UCSD-AML1 (cell line): ENCODE data around the gene SLC24A3.
A peak's percentile ranks its signal among the peaks of the same experiment; 100 is the strongest.

Experiments used
- DNase-seq: peaks from one replicate; lab custom pipeline; 2025; ENCODE audit not compliant: unreplicated experiment; lab: John Stamatoyannopoulos, UW

SLC24A3 gene

DNA sequence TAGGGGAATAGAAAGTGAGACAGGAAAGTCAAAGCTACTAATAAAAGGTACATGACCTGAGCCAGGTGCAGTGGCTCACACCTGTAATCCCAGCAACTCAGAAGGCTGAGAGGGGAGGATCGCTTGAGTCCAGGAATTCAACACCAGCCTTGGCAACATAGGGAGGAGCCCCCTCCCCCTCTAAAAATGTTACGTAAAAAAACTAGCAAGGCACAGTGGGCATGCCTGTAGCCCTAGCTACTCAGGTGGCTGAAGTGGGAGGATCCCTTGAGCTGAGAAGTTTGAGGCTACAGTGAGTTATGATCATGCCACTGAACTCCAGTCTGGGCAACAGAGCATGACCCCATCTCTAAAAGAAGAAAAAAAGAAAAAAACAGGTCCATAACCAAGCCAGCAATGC is 359.6 kb downstream of the SLC24A3 start:
- DNase-seq, result no peak

GRCh38 chr20:19577692-19578091 is 365.2 kb downstream of the SLC24A3 start:
- no peak for DNase-seq

DNA sequence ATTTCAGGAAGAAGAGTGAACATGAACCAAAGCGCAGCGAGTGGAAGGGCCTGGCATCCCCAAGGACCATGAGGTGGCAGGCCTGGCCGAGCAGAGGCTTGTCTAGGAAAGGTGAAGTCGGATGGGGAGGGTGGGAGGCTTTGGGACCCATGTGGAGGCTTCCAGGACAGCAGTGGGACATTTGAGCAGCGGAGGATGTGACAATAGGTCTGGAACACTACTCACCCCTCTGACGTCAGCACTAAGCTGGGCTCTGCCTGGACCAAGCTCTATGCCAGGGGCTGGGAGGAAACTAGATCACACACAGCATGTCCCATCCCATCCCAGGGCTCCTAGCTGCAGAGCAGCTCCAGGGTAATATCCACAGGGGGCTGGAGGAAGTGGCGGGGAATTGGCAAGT is 370.3 kb downstream of the SLC24A3 start:
- DNase-seq, result no peak

DNA sequence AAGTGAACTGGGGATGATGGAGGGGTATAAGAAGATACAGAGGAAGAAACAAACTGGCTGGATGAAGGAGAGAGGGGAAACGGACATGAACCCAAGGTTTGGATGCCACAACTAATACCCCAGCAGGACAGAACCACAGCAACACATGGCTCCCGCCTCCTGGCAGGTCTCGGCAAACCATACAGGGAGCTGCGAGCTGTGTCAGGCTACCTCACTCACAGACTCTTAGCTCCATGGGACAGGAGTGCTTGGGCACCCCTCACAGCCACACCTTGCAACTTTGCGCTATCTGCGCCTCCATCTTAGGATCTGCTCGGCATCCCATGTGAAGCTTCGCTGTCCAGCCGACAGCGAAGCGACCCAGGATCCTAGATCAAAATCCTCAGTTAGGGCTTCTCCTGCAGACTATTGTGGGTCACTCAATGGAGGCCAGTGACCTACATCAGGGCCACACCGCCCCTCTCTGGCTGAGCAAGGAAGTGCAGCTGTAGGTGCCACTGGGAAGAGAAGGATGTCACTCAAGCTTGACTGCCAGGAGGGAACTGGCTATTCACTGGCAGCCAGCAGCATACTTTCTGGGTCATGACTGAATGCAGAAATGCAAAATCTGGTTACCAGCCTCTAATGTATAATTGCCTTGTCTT is 371.2 kb downstream of the SLC24A3 start:
- DNase-seq, result peak; percentile 84

DNA sequence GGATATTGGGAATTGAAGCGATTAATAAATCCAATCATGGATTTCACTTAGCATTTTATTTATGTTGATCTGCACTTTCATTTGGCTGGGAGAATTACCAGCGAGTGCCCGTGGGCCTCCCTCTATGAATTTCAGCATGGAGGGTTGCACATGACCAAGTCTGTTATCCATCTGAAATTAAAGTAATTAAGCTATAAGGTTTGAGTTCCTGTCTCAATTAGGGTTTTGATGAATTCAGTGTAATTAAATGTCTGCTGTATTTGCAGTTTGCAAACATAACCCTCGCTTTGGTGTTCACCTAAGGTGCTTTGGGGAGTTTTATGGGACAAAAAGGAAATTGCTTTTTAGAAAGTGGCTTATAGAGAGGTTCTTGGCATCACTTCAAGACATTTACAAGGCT is 375.8 kb downstream of the SLC24A3 start:
- no peak for DNase-seq

- DNase-seq, result no peak
These were observed 376.3 kb downstream of the SLC24A3 start for GRCh38 chr20:19588732-19589131.

DNA sequence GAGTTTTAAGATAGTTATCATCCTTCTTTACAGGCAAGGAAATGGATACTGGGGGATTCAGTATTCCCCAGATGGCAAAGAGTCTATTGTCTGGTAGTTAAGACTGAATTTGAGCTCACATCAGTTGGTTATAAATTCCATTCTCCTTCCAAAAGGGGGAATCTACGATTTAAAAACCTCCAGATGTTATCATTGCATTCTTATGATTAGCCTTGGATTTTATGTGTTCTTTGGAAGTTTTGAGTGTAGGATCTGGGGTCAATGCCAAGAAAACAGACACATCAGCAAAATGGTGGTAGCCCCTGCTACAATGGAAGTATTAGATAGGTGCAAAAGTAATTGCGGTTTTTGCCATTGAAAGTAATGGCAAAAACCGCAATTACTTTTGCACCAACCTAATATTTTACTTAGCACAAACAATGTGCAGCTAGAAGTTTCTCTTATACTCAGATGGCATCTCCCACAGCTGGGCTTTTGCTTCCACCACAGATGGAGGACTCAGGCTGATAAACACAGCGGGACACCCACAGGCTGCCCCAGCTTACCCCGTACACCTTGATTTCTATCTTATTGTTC is 377.4 kb downstream of the SLC24A3 start:
- no peak for DNase-seq

GRCh38 chr20:19590382-19590781 is 377.9 kb downstream of the SLC24A3 start:
- DNase-seq, result no peak

DNA sequence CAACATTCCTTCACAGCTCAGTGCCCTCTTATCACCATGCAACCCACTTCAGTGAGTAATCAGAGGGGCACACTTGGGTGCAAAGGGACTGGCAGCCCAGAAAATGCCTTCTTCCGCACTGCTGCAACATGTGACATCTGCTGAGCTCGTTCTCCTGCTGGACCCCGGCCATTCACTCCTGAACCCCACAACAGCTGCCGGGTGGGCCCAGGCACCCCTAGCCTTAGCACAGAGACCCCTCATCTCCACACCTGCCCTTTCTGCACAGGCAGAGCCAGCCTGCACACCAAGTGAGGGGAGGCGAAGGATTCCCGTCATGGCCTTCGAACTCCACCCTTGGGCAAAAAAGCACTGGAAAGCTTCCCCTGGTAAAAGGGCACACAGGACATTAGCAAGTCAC is 381.3 kb downstream of the SLC24A3 start:
- DNase-seq, result no peak

DNA sequence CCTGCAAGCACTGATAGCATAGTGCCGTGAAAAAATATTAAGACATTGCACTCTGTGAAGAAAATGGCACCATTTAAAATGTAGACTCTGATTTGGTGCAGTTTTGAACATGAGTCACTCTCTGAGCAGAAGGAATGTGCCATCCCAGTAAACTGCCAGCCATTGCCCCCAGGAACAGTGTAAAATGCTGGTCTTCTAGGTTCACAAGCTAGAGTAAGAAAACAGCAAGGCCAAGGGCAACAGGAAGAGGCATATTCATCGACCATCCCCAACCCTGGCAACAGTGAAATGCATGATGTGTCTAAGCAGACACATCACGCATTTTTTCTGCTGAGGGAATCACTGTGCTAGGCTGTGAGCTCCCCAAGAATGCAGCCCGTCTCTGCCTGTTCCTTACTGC is 382.5 kb downstream of the SLC24A3 start:
- no peak for DNase-seq

DNA sequence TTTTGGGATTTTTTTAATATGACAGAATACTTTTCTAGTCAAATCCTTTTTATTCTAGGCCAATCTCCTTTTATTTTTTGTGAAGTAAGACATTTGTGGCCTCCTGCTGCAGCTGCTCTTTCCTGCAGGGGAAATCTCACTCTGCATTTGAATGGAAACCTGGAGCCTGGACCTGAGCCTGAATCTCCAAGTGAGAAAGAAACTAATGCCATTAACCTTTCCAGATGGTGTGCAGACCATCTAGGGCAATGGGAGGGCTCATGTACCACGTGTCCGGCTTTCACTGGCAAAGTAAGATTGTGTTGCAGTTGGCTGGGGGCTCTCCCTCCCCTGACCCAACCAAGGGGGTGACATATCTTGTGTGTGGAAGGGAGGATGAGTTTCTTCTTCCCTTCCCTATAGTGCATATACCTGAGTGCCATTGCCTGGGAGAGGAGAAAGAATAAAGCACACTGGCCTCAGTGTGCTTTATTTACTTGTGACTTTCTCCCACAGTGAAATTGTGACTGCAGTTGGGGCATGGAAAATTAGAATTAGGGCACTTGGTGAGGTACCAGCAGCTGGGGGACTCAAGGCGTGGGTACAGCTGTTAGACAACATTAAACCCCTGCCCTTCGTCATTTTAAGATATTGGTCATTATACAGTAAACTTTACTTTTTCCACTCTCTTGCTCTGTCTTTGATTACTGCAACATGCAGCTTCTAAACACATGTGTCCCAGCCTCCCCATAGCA is 385.8 kb downstream of the SLC24A3 start:
- DNase-seq, result no peak

- DNase-seq, result no peak
These were observed 386.8 kb downstream of the SLC24A3 start for GRCh38 chr20:19599200-19599599.

DNA sequence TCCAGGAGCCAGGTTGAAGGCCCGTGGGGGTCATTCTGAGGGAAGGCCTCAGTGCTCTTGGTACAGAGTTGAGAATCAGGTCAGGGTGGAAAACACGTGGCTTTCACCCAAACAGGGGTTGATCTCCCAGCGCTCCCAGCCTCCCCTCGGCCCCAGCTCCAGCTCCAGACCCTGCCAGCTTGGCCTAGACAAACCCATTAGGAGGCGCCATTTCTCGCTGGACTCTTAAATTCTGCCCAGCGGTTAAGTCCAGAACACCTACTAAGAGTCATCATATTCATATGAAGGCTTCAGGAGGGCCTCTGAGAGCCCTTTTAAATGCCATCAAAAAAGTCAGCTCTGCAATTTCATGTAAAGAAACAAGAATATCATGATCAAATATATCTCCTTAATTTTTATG is 387.6 kb downstream of the SLC24A3 start:
- no peak for DNase-seq

DNA sequence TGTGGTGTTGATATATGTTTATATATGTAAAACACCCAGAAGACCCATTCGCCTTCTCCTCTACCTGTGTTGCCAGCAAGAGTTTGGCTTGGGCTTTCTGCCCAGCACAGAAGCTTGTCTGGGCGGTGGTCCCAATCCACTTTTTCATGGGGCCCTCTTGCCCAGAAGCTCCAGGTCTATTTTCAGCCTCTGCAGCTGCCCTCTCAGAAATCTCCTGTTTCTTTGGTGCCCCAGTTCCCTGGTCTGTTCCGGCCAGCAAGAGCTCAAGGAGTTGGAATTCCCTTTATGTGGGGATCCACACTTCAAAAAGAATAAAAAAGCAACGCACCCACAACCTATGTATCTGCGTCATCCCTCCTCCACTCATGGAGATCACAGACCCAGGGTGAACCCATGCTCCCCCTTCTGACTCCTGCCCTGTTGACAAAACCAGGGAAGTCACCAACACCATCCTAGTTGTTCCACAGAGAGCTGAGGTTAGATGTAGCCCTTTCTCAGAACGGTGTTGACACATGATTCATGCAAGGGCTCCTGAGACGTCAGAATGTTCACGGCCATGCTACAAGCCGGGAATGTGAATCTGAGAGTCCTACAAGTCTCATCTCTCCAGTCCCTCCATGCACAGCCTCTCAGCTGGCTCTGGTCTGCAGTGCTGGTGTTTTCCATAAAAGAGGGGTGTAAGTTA is 388.8 kb downstream of the SLC24A3 start:
- DNase-seq, result no peak

DNA sequence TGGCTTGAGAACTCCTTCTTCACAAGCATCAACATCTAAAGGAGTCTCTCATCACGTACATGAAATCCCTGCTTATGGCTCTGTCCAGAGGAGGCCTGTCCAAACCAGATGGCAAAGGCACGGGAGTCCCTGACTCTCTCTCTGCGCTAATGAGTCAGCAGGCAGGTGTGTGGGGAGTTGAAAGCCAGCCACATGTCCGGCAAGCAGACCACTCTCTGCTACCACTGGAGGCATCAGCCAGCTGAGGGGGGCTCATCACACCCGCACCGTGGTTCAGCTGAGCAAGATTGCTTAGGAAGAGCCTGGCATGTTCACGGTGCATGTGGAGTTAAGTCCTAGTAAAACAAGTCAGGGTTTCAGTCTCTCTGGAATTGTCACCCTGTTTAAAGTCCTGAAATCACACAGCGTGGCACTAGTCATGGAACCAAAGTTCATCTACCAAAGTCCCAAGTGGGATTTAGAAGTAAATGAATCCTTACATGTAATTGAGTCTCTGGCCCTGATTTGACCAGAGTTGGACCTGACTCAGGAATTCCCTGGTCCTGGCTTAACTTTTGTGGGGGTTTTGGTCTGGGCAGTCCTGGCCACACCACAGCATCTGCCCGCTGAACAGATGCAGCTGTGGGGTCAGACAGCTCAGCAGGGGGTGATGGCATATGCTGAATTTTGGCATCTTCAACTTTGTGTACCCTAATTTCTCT is 390.4 kb downstream of the SLC24A3 start:
- DNase-seq, result no peak

DNA sequence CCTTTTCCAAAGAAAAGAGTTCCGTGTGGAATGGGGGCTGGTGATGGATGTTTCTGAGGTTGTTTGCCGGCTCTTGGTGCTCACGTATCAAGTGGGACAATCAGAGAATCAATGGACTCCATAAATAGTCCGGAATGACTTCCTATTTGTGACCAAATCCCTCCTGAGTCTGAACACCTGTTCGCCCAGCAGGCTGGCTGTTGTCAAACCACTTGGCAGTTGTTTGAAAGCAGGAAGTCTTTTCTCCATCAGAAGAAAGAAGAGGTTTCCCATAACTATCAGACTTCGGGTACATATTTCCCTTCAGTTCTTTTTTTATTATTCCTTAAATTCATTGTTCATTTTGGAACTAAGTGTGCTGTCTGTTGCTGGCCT is 390.9 kb downstream of the SLC24A3 start:
- no peak for DNase-seq

- no peak for DNase-seq
These were observed 393.5 kb downstream of the SLC24A3 start for GRCh38 chr20:19605786-19606485.

DNA sequence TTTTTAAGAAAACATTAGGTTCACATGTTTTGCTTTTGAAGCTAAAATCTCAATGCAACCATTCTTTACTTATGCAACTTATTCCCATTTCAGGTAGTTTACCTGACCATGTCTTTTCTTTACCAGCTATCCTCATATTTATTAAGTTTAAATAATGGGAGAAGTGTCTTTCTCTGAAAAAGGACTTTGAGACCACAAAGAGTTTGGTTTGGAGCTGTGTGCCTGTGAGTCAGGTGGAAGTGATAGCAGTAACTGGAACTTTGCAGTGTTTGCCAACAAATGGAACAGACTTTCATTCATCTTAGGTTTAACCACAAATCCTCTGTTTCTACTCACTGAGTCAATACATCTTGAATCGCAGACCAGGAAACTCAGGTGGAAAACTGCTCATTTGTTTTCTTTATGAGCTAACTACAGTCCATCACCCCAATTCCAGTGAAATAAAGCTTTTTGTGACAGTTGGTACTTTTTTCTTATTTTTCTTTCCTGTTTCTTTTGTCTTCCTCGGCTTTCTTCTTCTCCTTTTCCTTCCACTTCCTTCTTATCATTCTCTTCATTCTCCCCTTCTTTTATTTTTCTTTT is 397.3 kb downstream of the SLC24A3 start:
- DNase-seq, result no peak

- DNase-seq, result no peak
These were observed 403.2 kb downstream of the SLC24A3 start for GRCh38 chr20:19615629-19616028.

- DNase-seq, result no peak
These were observed 403.6 kb downstream of the SLC24A3 start for GRCh38 chr20:19616081-19616480.
